IMR-90 (cell line): ENCODE data around the gene PMF1. TPM values are rescaled to one million over a fixed set of nuclear protein-coding genes. Genes with fewer than 3 reads are reported as not detected.

Source experiments
- ATAC-seq: fragments of 200-7000 bp; cut with Tn5 transposase; 2 replicates; pipeline ENCODE4 v1.9.1; 2020; ENCODE audit warnings: low read depth, mild to moderate bottlenecking, moderate library complexity
- BruUV-seq: library from RNA; stranded (reverse); fragments of 400-500 nt; replicated peaks from 2 replicates; lab custom pipeline; 2021; lab: Mats Ljungman, UMichigan
- CTCF ChIA-PET: fragments of 300-600 bp; formaldehyde crosslinking; extraction: SDS; loops from one replicate; lab custom pipeline; 2021; ENCODE audit warnings: antibody characterized with exemption; lab: Yijun Ruan, JAX
- POLR2A ChIA-PET: fragments of 300-600 bp; sonication (Branson Sonifier 250); formaldehyde crosslinking; loops from one replicate; lab custom pipeline; 2022; ENCODE audit warnings: antibody characterized with exemption; ENCODE audit not compliant: unreplicated experiment; lab: Charles Lee
- DNase-seq: peaks from one replicate; pipeline ENCODE4 v3.0.0; 2013
- H2AFZ ChIP-seq: replicated peaks from 2 replicates; pipeline ENCODE3; 2013; ENCODE audit warnings: low read length, mild to moderate bottlenecking; ENCODE audit not compliant: poor library complexity
- H2AK5ac ChIP-seq: 2 replicates; pipeline ENCODE4 v1.6.1; 2013; ENCODE audit warnings: low read depth, low read length, inconsistent platforms
- H2AK9ac ChIP-seq: replicated peaks from 2 replicates; pipeline ENCODE3; 2013; ENCODE audit warnings: mild to moderate bottlenecking, low read depth, low read length, moderate library complexity; ENCODE audit not compliant: poor library complexity
- H2BK120ac ChIP-seq: 2 replicates; pipeline ENCODE4 v1.6.1; 2013; ENCODE audit warnings: low read depth, low read length, inconsistent platforms
- H2BK15ac ChIP-seq: 3 replicates; pipeline ENCODE4 v1.6.1; 2013; ENCODE audit warnings: low read depth, low read length, inconsistent platforms
- H2BK20ac ChIP-seq: 2 replicates; pipeline ENCODE4 v1.6.1; 2013; ENCODE audit warnings: low read depth, mild to moderate bottlenecking, inconsistent platforms, low read length, moderate library complexity
- H2BK5ac ChIP-seq: 2 replicates; pipeline ENCODE4 v1.6.1; 2013; ENCODE audit warnings: mild to moderate bottlenecking, low read depth, low read length, inconsistent platforms; ENCODE audit not compliant: poor library complexity, severe bottlenecking
- H3K14ac ChIP-seq: replicated peaks from 2 replicates; pipeline ENCODE4 v1.6.1; 2013; ENCODE audit warnings: low read depth, low read length, inconsistent platforms
- H3K18ac ChIP-seq: 2 replicates; pipeline ENCODE4 v1.6.1; 2013; ENCODE audit warnings: low read depth, low read length, control low read depth
- H3K23ac ChIP-seq: 2 replicates; pipeline ENCODE4 v1.6.1; 2013; ENCODE audit warnings: low read depth, low read length, inconsistent platforms
- H3K27ac ChIP-seq: 2 replicates; pipeline ENCODE4 v1.5.1; 2013; ENCODE audit warnings: mild to moderate bottlenecking, control low read depth, low read length; ENCODE audit not compliant: insufficient read depth
- H3K27me3 ChIP-seq: 2 replicates; pipeline ENCODE4 v1.6.1; 2013; ENCODE audit warnings: low read length; ENCODE audit not compliant: control insufficient read depth, insufficient read depth
- H3K36me3 ChIP-seq: 2 replicates; pipeline ENCODE4 v1.6.1; 2013; ENCODE audit warnings: low read length, mixed read lengths; ENCODE audit not compliant: control insufficient read depth, insufficient read depth
- H3K4ac ChIP-seq: 2 replicates; pipeline ENCODE4 v1.6.1; 2013; ENCODE audit warnings: low read depth, low read length, inconsistent platforms
- H3K4me1 ChIP-seq: 2 replicates; pipeline ENCODE4 v1.6.1; 2013; ENCODE audit warnings: low read length, mixed read lengths; ENCODE audit not compliant: control insufficient read depth, insufficient read depth
- H3K4me2 ChIP-seq: 2 replicates; pipeline ENCODE4 v1.6.1; 2013; ENCODE audit warnings: low read depth, mild to moderate bottlenecking, control low read depth, low read length, moderate library complexity
- H3K4me3 ChIP-seq: 2 replicates; pipeline ENCODE4 v1.5.1; 2013; ENCODE audit warnings: low read depth, mild to moderate bottlenecking, control low read depth, low read length, moderate library complexity; ENCODE audit not compliant: insufficient read depth
- H3K56ac ChIP-seq: 2 replicates; pipeline ENCODE4 v1.6.1; 2013; ENCODE audit warnings: low read length, inconsistent platforms; ENCODE audit not compliant: insufficient read depth; ENCODE audit errors: extremely low read depth
- H3K79me1 ChIP-seq, 2 experiments: 2 replicates each; pipeline ENCODE4 v1.6.1; 2013; ENCODE audit warnings: low read length in 2 of 2, inconsistent platforms in 1 of 2, low read depth in 1 of 2
- H3K9ac ChIP-seq: 2 replicates; pipeline ENCODE4 v1.6.1; 2013; ENCODE audit warnings: low read depth, low read length, control low read depth
- H3K9me1 ChIP-seq: 2 replicates; pipeline ENCODE4 v1.6.1; 2013; ENCODE audit warnings: low read length, inconsistent platforms; ENCODE audit not compliant: insufficient read depth
- H3K9me3 ChIP-seq: 2 replicates; pipeline ENCODE4 v1.6.1; 2013; ENCODE audit warnings: low read length; ENCODE audit not compliant: control insufficient read depth, insufficient read depth
- H4K20me1 ChIP-seq: 2 replicates; pipeline ENCODE4 v1.6.1; 2013; ENCODE audit warnings: low read length, inconsistent platforms; ENCODE audit not compliant: insufficient read depth
- H4K5ac ChIP-seq: 2 replicates; pipeline ENCODE4 v1.6.1; 2013; ENCODE audit warnings: mild to moderate bottlenecking, low read depth, low read length, control low read depth
- H4K8ac ChIP-seq, 2 experiments: 2 replicates each; pipeline ENCODE4 v1.6.1; 2013; ENCODE audit warnings: low read depth in 2 of 2, low read length in 2 of 2, control low read depth in 1 of 2, inconsistent platforms in 1 of 2
- H4K91ac ChIP-seq: 2 replicates; pipeline ENCODE4 v1.6.1; 2013; ENCODE audit warnings: low read depth, low read length, inconsistent platforms; ENCODE audit not compliant: insufficient read depth
- CHD1 ChIP-seq: IDR thresholded peaks from 2 replicates; pipeline ENCODE4 v1.6.1; 2012; ENCODE audit warnings: low read depth, low read length, improper control_type of control experiment
- NFE2L2 ChIP-seq: fragments of 150-350 bp; IDR thresholded peaks from 2 replicates; pipeline ENCODE4 v1.6.1; 2016; ENCODE audit warnings: low read depth, mild to moderate bottlenecking, low read length
- WGBS, 2 experiments: methylation state at CpG; one replicate each; pipeline versions ENCODE4 v1.1.5 to v1.1.7; 2013; ENCODE audit warnings: missing lambda C conversion rate in 2 of 2; ENCODE audit not compliant: insufficient read length in 1 of 2; ENCODE audit errors: extremely low coverage in 2 of 2; 5-methylcytosine and 5-hydroxymethylcytosine counted together
- dilution Hi-C: fragments of 300-500 bp; cut with HindIII; formaldehyde crosslinking; loops from one replicate; pipeline ENCODE4 v1.14.3; 2018; ENCODE audit warnings: low sequenced_read_pairs; ENCODE audit not compliant: unreplicated experiment
- in situ Hi-C: fragments of 300-500 bp; cut with MboI; formaldehyde crosslinking; loops from 3 replicates; pipeline ENCODE4 v1.14.3; 2019; ENCODE audit warnings: low sequenced_read_pairs, inconsistent platforms, mixed read lengths
- intact Hi-C: fragments of 100-400 bp; cut with micrococcal nuclease; formaldehyde crosslinking; loops from 2 replicates; pipeline ENCODE4 v1.10.0; 2022
- polyA plus RNA-seq, 3 experiments: library from polyadenylated mRNA; depleted of rRNA; stranded (reverse); fragments of >200 nt; gene quantifications; 2 replicates each; pipeline ENCODE4 v1.2.3, GENCODE V29; 2012; ENCODE audit warnings: low replicate concordance in 1 of 3
- total RNA-seq: library from RNA; depleted of rRNA; stranded (reverse); fragments of >200 nt; gene quantifications from 2 replicates; pipeline ENCODE4 v1.2.3, GENCODE V29; 2012

Gene PMF1
- total and polyA plus RNA-seq, 2 of the 4 experiments (the other 2 are of a cell fraction) = 54.8 to 73.4 TPM

GRCh38 chr1:156225677-156226014, 12.8 kb downstream of the PMF1 start:
- no peak overlapping the region for H4K5ac ChIP-seq
- H4K8ac ChIP-seq = no peak overlapping the region
- no peak overlapping the region for H2AFZ ChIP-seq
- DNase-seq (no peak), ATAC-seq (no peak)
- no peak overlapping the region for H2AK5ac ChIP-seq
- H3K4ac ChIP-seq = no peak overlapping the region
- H3K23ac ChIP-seq = no peak overlapping the region
- H3K56ac ChIP-seq = no peak overlapping the region
- BruUV-seq = no TSS peak
- in situ Hi-C loops (loop anchor here (5.0 kb wide), 1 partner anchor 78 kb away; no protein-coding TSS in a partner anchor), intact Hi-C loops (loop anchor here (1.0 kb wide), 3 partner anchors 79 to 135 kb away; no protein-coding TSS in a partner anchor), dilution Hi-C loops (no loop called here)
- peaks cover 6 to 21% of the 10 kb centered on the region in 2 experiments for H3K79me1 ChIP-seq
- CTCF ChIA-PET = interaction anchor here (0.7 to 1.9 kb wide), 10 partner anchors 8 to 143 kb away, joined by 3 to 11 read pairs (median 6); partner anchors contain the start of genes MEX3A and PMF1
- H2BK20ac ChIP-seq = no peak overlapping the region
- no peak overlapping the region for H2BK5ac ChIP-seq
- H3K4me3 ChIP-seq = no peak overlapping the region
- H3K18ac ChIP-seq = no peak overlapping the region
- TF ChIP-seq NFE2L2 = no peak
- no peak for TF ChIP-seq CHD1
- H3K36me3 ChIP-seq = peaks cover 25% of the 10 kb centered on the region
- H2BK120ac ChIP-seq = no peak overlapping the region
- no peaks in the 10 kb centered on the region for H3K9me3 ChIP-seq
- no peaks in the 10 kb centered on the region for H3K27me3 ChIP-seq
- no peak overlapping the region for H2BK15ac ChIP-seq
- H3K27ac ChIP-seq = no peak overlapping the region
- H2AK9ac ChIP-seq = no peak overlapping the region
- WGBS, 2 experiments = no CpG with 5 or more reads among the region's 2 CpGs
- no peak overlapping the region for H3K14ac ChIP-seq
- H3K9ac ChIP-seq = no peak overlapping the region
- POLR2A ChIA-PET = interaction anchor here (0.6 kb wide), 1 partner anchor 141 kb away, joined by 9 read pairs; no protein-coding TSS in a partner anchor
- H3K9me1 ChIP-seq = peaks cover 4% of the 10 kb centered on the region
- H3K4me2 ChIP-seq = no peak overlapping the region
- peaks cover 4% of the 10 kb centered on the region; the same call in 1 of the 2 replicates for H3K4me1 ChIP-seq
- H4K91ac ChIP-seq = no peak overlapping the region
- H4K20me1 ChIP-seq = no peaks in the 10 kb centered on the region
